ENCODE results near the gene GNAI2.
"Not testable (repeated sequence)": the region's sequence is repeated elsewhere in the genome, so short reads cannot be mapped to it uniquely, and the experiment has no call there.

GNAI2 gene

GRCh38 chr3:50228184-50228763, 7.7 kb upstream of the GNAI2 start:
- not testable (repeated sequence) for DNase-seq

GRCh38 chr3:50229490-50229889, 6.5 kb upstream of the GNAI2 start:
- DNase-seq: no peak

GRCh38 chr3:50230104-50230793, 5.8 kb upstream of the GNAI2 start:
- no peak for DNase-seq

GRCh38 chr3:50230794-50231125, 5.2 kb upstream of the GNAI2 start:
- DNase-seq: no peak

GRCh38 chr3:50231581-50231980, 4.4 kb upstream of the GNAI2 start:
- DNase-seq: no peak

- no peak for DNase-seq
Measured at GRCh38 chr3:50232303-50232702, 3.7 kb upstream of the GNAI2 start.

- DNase-seq: no peak
Measured at GRCh38 chr3:50233176-50233575, 2.8 kb upstream of the GNAI2 start.

- DNase-seq: no peak
Measured at GRCh38 chr3:50236484-50237132, 604 bp downstream of the GNAI2 start.

- peak; percentile 29 for DNase-seq
Measured at GRCh38 chr3:50237133-50237651, 1.2 kb downstream of the GNAI2 start.

GRCh38 chr3:50237754-50238548, 1.9 kb downstream of the GNAI2 start:
- DNase-seq: peak; percentile 90

- peak; percentile 35 for DNase-seq
Measured at GRCh38 chr3:50238549-50239026, 2.6 kb downstream of the GNAI2 start.

GRCh38 chr3:50239649-50240048, 3.6 kb downstream of the GNAI2 start:
- DNase-seq: no peak

GRCh38 chr3:50241163-50241562, 5.2 kb downstream of the GNAI2 start:
- no peak for DNase-seq

GRCh38 chr3:50241713-50242380, 5.8 kb downstream of the GNAI2 start:
- no peak for DNase-seq

- DNase-seq: no peak
Measured at GRCh38 chr3:50242381-50242770, 6.4 kb downstream of the GNAI2 start.

- DNase-seq: peak; percentile 63
Measured at GRCh38 chr3:50242851-50243542, 7.0 kb downstream of the GNAI2 start.

- DNase-seq: no peak
Measured at GRCh38 chr3:50243543-50243895, 7.5 kb downstream of the GNAI2 start.

- DNase-seq: not testable (repeated sequence)
Measured at GRCh38 chr3:50244813-50245212, 8.8 kb downstream of the GNAI2 start.

GRCh38 chr3:50245251-50245745, 9.3 kb downstream of the GNAI2 start:
- DNase-seq: no peak

GRCh38 chr3:50245831-50246516, 10.0 kb downstream of the GNAI2 start:
- DNase-seq: peak; percentile 95

GRCh38 chr3:50246517-50246954, 10.5 kb downstream of the GNAI2 start:
- peak; percentile 88 for DNase-seq

All from activated naive CD4-positive, alpha-beta T cell treated with Interleukin-2 at 50 U/mL for 16 hours (primary cell).